HG02884 (cell line): ENCODE measurements around the gene ESYT2.
"Not testable (repeated sequence)": the region's sequence is repeated elsewhere in the genome, so short reads cannot be mapped to it uniquely, and the experiment has no call there.

ENCODE experiments used
- ATAC-seq: cut with Tn5 transposase; IDR thresholded peaks from one replicate; pipeline ENCODE4 v1.9.1; 2021; ENCODE audit warnings: mild to moderate bottlenecking, moderate library complexity; ENCODE audit not compliant: unreplicated experiment

Gene ESYT2, protein sequence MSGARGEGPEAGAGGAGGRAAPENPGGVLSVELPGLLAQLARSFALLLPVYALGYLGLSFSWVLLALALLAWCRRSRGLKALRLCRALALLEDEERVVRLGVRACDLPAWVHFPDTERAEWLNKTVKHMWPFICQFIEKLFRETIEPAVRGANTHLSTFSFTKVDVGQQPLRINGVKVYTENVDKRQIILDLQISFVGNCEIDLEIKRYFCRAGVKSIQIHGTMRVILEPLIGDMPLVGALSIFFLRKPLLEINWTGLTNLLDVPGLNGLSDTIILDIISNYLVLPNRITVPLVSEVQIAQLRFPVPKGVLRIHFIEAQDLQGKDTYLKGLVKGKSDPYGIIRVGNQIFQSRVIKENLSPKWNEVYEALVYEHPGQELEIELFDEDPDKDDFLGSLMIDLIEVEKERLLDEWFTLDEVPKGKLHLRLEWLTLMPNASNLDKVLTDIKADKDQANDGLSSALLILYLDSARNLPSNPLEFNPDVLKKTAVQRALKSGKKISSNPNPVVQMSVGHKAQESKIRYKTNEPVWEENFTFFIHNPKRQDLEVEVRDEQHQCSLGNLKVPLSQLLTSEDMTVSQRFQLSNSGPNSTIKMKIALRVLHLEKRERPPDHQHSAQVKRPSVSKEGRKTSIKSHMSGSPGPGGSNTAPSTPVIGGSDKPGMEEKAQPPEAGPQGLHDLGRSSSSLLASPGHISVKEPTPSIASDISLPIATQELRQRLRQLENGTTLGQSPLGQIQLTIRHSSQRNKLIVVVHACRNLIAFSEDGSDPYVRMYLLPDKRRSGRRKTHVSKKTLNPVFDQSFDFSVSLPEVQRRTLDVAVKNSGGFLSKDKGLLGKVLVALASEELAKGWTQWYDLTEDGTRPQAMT

GRCh38 chr7:158829342-158830210, at the start of gene ESYT2:
TSS of gene ESYT2 (minus strand) at chr7:158829509. CDS start at chr7:158829418, 91 bp downstream.
- ATAC-seq: peak; percentile 73

DNA sequence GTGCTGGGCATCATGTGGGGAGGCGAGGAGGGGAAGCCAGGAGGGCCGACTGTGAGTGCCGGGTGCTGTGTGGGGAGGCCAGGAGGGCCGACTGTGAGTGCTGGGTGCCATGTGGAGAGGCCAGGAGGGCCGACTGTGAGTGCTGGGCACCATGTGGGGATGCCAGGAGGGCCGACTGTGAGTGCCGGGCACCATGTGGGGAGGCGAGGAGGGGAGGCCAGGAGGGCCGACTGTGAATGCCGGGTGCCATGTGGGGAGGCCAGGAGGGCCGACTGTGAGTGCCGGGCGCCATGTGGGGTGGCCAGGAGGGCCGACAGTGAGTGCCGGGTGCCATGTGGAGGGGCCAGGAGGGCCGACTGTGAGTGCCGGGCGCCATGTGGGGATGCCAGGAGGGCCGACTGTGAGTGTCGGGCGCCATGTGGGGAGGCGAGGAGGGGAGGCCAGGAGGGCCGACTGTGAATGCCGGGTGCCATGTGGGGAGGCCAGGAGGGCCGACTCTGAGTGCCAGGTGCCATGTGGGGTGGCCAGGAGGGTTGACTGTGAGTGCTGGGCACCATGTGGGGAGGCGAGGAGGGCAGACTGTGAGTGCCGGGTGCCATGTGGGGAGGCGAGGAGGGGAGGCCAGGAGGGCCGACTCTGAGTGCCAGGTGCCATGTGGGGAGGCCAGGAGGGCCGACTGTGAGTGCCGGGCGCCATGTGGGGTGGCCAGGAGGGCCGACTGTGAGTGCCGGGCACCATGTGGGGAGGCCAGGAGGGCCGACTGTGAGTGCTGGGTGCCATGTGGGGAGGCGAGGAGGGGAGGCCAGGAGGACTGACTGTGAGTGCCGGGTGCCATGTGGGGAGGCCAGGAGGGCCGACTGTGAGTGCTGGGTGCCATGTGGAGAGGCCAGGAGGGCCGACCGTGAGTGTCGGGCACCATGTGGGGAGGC, 49.1 kb upstream of the ESYT2 start:
- ATAC-seq: not testable (repeated sequence)

GRCh38 chr7:158876984-158877383, 47.7 kb upstream of the ESYT2 start:
- ATAC-seq: no peak

DNA sequence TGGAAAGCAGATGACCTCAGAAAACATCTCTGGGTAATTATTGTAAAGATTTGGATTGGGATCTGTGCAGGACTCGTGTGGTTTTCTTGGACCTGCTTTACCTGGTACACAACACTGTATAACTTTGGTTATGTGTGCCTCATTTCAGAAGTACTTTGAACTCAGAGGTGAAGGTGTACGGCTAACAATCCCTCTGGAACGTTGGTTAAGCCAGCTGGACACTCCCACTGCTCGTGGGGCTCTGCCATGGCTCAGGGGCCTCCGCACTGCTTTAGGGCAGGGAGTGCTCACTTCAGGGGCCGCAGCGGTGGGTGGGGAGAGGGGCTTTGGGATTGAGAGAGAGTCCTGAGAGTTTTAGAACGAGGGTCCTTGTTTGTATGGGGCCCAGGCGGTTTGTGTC, 40.6 kb upstream of the ESYT2 start:
- ATAC-seq: no peak

DNA sequence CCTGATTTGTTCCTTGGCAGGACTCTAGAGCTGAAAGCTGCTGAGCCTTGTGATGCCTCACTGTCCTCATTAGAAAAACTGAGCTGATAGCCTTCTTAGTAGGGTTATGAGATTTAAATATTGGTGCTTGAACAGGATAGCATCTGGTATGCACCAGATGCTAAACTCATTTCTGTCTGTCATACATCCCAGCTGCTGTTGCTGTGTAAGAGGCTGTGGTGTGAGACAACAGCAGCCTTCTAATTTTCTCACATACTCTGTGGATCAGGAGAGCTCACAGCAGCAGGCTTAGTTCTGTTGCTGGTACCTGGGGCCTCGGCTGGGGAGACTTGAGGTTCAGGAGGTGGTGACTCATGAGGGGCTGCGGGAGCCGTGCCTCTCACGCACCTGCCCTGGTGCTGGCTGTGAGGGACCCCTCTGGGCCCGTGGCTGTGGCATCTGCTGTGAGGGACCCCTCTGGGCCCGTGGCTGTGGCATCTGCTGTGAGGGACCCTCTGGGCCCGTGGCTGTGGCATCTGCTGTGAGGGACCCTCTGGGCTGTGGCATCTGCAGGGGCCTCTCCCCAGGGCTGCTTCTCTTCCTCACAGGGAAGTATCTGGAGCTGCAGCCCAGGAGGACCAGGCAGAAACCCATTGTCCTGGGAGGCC, 39.6 kb upstream of the ESYT2 start:
- ATAC-seq: no peak

DNA sequence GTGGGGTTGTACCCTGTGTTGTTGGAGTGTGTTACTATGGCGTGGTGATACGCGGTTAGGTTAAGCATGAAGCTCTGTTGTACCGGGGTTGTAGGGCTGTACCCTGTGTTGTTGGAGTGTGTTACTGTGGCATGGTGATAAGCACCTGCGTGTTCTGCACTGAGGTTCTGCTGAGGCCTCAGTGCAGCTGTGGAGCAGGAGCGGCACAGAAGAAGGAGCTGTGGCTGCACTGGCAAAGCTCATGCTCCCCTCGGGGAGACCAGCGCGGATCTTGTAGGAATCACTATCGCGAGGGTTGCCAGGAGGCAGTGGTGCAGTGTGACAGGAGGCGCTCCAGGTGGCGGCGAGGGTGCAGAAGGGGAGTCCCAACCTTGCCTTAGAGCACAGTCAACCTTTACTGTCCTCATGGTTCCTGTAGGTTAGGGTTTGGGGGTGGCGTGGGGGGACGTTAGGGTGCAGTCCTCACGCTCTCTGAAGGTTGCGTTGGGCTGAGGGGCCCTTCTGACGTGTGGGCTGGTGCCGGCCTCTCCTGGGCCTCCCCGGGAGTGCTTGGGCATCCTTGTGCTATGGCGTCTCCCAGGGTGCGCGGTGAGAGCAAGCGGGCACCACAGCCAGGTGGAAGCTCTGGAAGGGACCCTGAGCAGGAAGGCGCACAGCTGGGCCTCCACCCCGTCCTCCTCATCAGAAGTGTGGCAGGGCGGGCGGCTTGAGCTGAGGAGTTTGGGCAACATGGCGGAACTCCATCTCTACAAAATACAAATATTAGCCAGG, 38.1 kb upstream of the ESYT2 start:
- no peak for ATAC-seq

DNA sequence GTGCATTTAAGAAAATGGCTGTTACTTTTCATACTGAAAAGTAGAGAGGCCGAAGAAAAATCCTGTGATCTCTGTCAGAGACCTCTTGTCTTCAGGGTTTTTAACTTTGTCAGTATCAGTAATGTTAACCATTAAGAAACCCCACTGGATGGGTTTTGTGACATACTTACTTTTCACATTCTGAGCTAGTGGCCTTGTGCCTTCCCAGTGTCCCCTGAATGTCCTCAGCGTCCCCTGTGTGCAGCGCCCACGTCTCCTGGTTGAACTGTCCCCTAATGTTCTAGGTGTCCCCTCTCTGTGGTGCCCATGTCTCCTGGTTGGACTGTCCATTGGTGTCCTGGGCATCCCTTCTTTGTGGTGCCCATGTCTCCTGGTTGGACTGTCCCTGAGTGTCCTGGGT, 36.7 kb upstream of the ESYT2 start:
- ATAC-seq: no peak

DNA sequence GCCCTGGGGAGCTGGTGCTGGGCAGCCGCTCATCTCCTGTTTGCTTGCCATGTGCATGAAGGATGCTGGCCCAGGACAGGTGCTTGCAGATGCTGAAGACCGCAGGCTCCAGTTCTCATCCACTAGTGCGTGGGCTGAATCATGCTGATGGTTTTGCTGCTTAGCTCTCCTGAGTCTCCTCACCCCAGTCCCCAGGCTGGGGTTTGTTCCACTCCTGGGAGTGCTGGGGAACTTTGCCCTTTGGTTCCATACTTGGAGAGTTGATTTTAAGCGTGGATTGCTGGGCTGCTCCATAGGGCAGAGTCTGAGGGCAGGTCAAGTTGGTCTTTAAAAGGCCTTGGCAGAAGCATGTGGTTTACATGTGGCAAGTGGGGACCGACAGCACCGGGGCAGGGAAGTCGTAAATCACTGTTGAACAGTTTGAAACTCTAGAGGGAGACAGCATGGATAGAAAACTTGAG, 36.2 kb upstream of the ESYT2 start:
- ATAC-seq: no peak

DNA sequence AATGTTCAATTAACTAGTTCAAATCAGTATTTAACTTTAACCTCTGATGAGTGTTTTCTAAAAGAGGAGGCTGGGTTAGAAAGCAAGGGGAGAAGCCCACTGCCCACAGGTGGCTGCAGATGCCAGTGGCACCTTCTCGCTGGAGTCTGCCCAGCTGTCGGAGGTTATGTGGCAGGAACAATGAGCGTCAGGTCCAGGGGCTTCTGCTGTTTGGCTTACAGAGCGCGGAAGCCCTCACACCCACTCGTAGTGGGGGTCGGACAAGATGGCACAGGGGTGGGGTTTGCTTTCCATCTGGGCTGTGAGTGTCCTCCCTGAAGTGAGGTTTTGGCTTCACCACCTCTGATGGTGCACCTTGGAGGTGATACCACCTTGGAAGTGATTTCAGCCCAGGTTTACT, 35.5 kb upstream of the ESYT2 start:
- no peak for ATAC-seq

DNA sequence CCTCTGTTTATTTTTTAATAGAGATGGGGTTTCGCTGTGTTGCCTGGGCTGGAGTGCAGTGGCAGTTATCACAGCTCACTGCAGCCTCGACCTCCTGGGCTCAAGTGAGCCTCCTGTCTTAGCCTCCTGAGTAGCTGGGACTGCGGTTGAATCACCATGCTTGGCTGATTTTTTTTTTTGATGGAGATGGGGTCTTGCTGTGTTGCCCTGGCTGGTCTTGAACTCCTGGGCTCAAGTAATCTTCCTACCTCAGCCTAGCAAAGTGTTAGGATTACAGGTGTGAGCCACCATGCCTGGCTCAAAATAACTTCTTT, 35.2 kb upstream of the ESYT2 start:
- ATAC-seq: no peak

DNA sequence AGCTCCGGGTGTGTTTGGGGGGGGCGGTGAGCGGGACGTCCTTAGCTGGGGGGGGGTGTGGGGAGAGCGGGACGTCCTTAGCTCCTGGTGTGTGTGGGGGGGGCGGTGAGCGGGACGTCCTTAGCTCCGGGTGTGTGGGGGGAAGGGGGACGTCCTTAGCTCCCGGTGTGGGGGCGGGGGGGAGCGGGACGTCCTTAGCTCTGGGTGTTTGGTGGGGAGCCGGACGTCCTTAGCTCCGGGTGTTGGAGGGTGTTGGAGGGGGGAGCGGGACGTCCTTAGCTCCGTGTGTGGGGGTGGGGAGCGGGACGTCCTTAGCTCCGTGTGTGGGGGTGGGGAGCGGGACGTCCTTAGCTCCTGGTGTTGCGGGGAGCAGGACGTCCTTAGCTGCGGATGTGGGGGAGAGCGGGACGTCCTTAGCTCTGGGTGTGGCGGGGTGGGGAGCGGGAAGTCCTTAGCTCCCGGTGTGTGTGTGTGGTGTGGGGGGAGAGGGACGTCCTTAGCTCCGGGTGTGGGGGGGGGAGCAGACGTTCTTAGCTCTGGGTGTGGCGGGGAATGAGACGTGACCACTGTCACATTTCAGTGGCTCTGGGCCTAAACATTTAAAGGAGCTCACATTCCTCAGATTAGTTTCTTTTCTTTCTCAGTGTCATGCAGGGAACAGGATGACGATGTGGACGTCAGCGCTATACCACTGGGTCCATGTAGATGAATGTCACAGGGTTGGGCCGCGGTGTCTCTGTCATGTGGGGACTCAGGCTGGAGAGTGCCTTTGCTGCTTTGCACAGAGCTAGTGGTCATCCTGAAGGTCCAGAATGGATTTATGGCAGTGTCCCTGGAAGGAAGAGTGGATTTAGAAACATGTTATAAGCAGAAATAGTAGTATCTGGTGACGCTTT, 34.5 kb upstream of the ESYT2 start:
- ATAC-seq: peak; percentile 32

DNA sequence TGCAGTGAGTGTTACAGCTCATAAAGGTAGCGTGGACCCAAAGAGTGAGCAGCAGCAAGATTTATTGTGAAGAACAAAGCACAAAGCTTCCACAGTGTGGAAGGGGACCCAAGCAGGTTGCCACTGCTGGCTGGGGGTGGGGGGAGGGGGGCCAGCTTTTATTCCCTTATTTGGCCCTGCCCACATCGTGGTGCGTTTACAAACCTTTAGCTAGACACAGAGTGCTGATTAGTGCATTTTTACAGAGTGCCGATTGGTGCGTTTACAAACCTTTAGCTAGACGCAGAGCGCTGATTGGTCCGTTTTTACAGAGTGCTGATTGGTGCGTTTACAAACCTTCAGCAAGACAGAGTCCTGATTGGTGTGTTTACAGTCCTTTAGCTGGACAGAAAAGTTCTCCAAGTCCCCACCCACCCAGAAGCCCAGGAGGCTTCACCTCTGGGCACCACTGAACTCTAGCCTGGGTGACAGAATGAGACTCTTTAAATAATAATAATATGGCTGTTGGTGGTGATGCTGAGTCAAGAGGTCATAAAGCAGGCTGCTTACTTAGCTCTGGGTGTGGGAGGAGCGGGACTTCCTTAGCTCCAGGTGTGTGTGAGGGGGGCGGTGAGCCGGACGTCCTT, 33.8 kb upstream of the ESYT2 start:
- peak; percentile 54 for ATAC-seq

DNA sequence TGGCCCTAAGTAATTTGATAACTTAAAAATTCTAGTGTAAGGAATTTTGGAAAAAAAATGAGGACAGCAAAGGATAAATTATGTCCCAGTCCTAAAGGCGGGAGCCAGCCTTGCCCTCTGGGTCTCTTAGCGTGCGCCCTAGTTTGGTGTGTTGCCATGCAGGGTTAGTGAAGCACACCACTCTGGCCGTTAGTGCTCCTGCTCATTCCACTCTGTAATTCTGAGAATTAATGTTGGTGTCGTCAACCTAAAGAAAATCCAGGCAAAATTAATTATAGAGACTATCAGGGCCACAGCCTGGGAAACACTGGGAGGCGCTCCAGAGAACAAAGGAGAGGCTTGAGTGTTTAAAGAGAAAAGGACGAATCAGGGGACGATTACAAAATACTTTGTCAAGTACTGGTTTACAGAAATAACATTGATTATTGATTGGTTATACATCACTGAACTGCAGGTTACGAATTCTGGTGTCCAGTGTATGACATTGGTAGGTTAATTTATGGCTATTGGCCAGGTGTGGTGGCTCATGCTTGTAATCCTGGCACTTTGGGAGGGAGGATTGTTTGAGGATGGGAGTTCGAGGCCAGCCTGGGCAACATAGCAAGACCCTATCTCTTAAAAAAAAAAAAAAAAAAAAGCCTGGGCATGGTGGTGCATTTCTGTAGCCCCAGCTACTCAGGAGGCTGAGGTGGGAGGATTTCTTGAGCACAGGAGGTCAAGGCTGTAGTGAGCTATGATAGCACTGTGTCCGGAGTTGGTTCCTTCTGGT, 32.8 kb upstream of the ESYT2 start:
- no peak for ATAC-seq

- ATAC-seq: no peak
Observed at GRCh38 chr7:158861004-158861787, 31.9 kb upstream of the ESYT2 start.

DNA sequence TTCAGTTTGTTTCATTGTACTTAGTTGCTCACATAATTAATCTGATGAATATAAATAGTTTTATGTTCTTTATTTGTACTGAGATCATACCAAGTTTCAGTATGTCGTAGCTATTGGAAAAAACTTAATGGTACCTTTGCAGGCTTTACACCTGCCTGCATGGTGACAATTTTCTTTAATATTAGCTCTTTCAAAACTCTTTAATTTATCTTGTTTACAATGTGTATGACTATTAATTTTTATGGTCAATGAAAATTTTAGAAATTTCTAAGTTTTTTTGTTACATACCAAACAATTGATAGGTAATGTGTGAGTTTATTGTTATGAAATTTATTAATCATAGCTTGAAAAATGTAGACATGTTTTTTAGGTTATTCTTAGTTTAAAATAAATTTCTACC, 31.1 kb upstream of the ESYT2 start:
- no peak for ATAC-seq
